Activated T-cell treated with anti-CD3 and anti-CD28 coated beads, Interleukin-2, amount 50 U/mL, for 4 hours (primary cell): ENCODE results near the gene TNPO2. TPM values are rescaled to one million over a fixed set of nuclear protein-coding genes. Genes with fewer than 3 reads are reported as not detected.

Source experiments
- ATAC-seq, 2 donors: fragments of 200-7000 bp; cut with Tn5 transposase; one replicate each; pipeline ENCODE4 v1.10.0; 2021
- DNase-seq: peaks from one replicate; pipeline ENCODE4 v3.0.0-alpha.2; 2020
- H3K27me3 Mint-ChIP-seq: one replicate; pipeline ENCODE4 v1.8.0; 2021; ENCODE audit warnings: low read depth, mixed read lengths
- H3K36me3 Mint-ChIP-seq: one replicate; pipeline ENCODE4 v1.8.0; 2022; ENCODE audit warnings: mixed read lengths; ENCODE audit not compliant: insufficient read depth
- H3K4me1 Mint-ChIP-seq: one replicate; pipeline ENCODE4 v1.8.0; 2021; ENCODE audit warnings: low read depth, mixed read lengths
- H3K4me3 Mint-ChIP-seq: one replicate; pipeline ENCODE4 v1.8.0; 2021; ENCODE audit warnings: mild to moderate bottlenecking, moderate library complexity, mixed read lengths
- H3K9me3 Mint-ChIP-seq: one replicate; pipeline ENCODE4 v1.8.0; 2021; ENCODE audit warnings: mixed read lengths
- total RNA-seq, 3 donors: library from RNA; stranded (reverse); gene quantifications; one replicate each; pipeline ENCODE4 v1.2.1, GENCODE V29; 2021

TNPO2 gene
- total RNA-seq: 100 to 1,000 TPM; 223 to 236 (median 232) TPM

GRCh38 chr19:12723641-12724426 is at the start of gene TNPO2:
TSS of gene TNPO2 (minus strand) at chr19:12723932. CDS start at chr19:12720977, 2,955 bp downstream.
- Mint-ChIP-seq H3K9me3 (no peaks in the 10 kb centered on the region), H3K36me3 (peaks cover 14% of the 10 kb centered on the region), H3K27me3 (no peaks in the 10 kb centered on the region), H3K4me1 (peaks cover 21% of the 10 kb centered on the region), H3K4me3 (peak within 1 kb of the TSS; percentile 94)
- DNase-seq: peak; percentile 63
- peak; percentile 60 to 67 for ATAC-seq

GRCh38 chr19:12772323-12772722 is 48.6 kb upstream of the TNPO2 start:
- DNase-seq: no peak
- no peak overlapping the region for H3K4me3 Mint-ChIP-seq

GRCh38 chr19:12770922-12771321 is 47.2 kb upstream of the TNPO2 start:
- Mint-ChIP-seq H3K4me1 (peaks cover 5% of the 10 kb centered on the region), H3K36me3 (no peaks in the 10 kb centered on the region), H3K4me3 (no peak overlapping the region), H3K9me3 (no peaks in the 10 kb centered on the region), H3K27me3 (no peaks in the 10 kb centered on the region)
- ATAC-seq: no peak
- no peak for DNase-seq

More at GRCh38 chr19:12772323-12772722, 48.6 kb upstream of the TNPO2 start:
- Mint-ChIP-seq H3K9me3 (no peaks in the 10 kb centered on the region), H3K4me1 (peaks cover 7% of the 10 kb centered on the region), H3K27me3 (no peaks in the 10 kb centered on the region), H3K36me3 (no peaks in the 10 kb centered on the region)
- ATAC-seq: no peak

- peaks cover 5% of the 10 kb centered on the region for H3K4me1 Mint-ChIP-seq
- DNase-seq (peak; percentile 59), ATAC-seq (peak; percentile 73 to 77)
- no peaks in the 10 kb centered on the region for H3K36me3 Mint-ChIP-seq
- H3K9me3 Mint-ChIP-seq: no peaks in the 10 kb centered on the region
- no peaks in the 10 kb centered on the region for H3K27me3 Mint-ChIP-seq
- H3K4me3 Mint-ChIP-seq: peak overlapping the region; percentile 13
Measured at GRCh38 chr19:12769689-12770088, 46.0 kb upstream of the TNPO2 start.

- DNase-seq: no peak
- Mint-ChIP-seq H3K36me3 (no peaks in the 10 kb centered on the region), H3K4me3 (no peak overlapping the region), H3K9me3 (no peaks in the 10 kb centered on the region), H3K27me3 (no peaks in the 10 kb centered on the region), H3K4me1 (peaks cover 2% of the 10 kb centered on the region)
- no peak for ATAC-seq
Measured at GRCh38 chr19:12767666-12768065, 43.9 kb upstream of the TNPO2 start.

- no peak for ATAC-seq
- H3K4me3 Mint-ChIP-seq: no peak overlapping the region
Measured at GRCh38 chr19:12767150-12767549, 43.4 kb upstream of the TNPO2 start.

GRCh38 chr19:12766051-12766521 is 42.4 kb upstream of the TNPO2 start:
- H3K9me3 Mint-ChIP-seq: no peaks in the 10 kb centered on the region
- H3K36me3 Mint-ChIP-seq: no peaks in the 10 kb centered on the region
- DNase-seq: peak; percentile 85
- H3K4me3 Mint-ChIP-seq: no peak overlapping the region
- H3K4me1 Mint-ChIP-seq: peaks cover 2% of the 10 kb centered on the region
- no peaks in the 10 kb centered on the region for H3K27me3 Mint-ChIP-seq
- ATAC-seq: peak; percentile 72 to 90

More at GRCh38 chr19:12767150-12767549, 43.4 kb upstream of the TNPO2 start:
- Mint-ChIP-seq H3K36me3 (no peaks in the 10 kb centered on the region), H3K4me1 (peaks cover 2% of the 10 kb centered on the region), H3K9me3 (no peaks in the 10 kb centered on the region), H3K27me3 (no peaks in the 10 kb centered on the region)
- DNase-seq: no peak

GRCh38 chr19:12764698-12765097 is 41.0 kb upstream of the TNPO2 start:
- Mint-ChIP-seq H3K4me1 (peaks cover 2% of the 10 kb centered on the region), H3K9me3 (no peaks in the 10 kb centered on the region), H3K36me3 (no peaks in the 10 kb centered on the region), H3K4me3 (no peak overlapping the region), H3K27me3 (no peaks in the 10 kb centered on the region)
- DNase-seq: no peak
- ATAC-seq: no peak

GRCh38 chr19:12763100-12763499 is 39.4 kb upstream of the TNPO2 start:
- Mint-ChIP-seq H3K27me3 (no peaks in the 10 kb centered on the region), H3K4me3 (no peak overlapping the region), H3K4me1 (no peaks in the 10 kb centered on the region), H3K36me3 (no peaks in the 10 kb centered on the region), H3K9me3 (no peaks in the 10 kb centered on the region)
- ATAC-seq (no peak), DNase-seq (no peak)

- ATAC-seq (no peak), DNase-seq (no peak)
- no peak overlapping the region for H3K4me3 Mint-ChIP-seq
- peaks cover 2% of the 10 kb centered on the region for H3K4me1 Mint-ChIP-seq
- H3K9me3 Mint-ChIP-seq: no peaks in the 10 kb centered on the region
- H3K36me3 Mint-ChIP-seq: no peaks in the 10 kb centered on the region
- peaks cover 13% of the 10 kb centered on the region for H3K27me3 Mint-ChIP-seq
Measured at GRCh38 chr19:12759686-12760085, 36.0 kb upstream of the TNPO2 start.

GRCh38 chr19:12757544-12758274 is 34.0 kb upstream of the TNPO2 start:
- DNase-seq: peak; percentile 54

GRCh38 chr19:12756150-12756883 is 32.6 kb upstream of the TNPO2 start:
- Mint-ChIP-seq H3K4me3 (no peak overlapping the region), H3K4me1 (peaks cover 2% of the 10 kb centered on the region), H3K36me3 (no peaks in the 10 kb centered on the region), H3K9me3 (no peaks in the 10 kb centered on the region), H3K27me3 (peaks cover 26% of the 10 kb centered on the region)
- no peak for ATAC-seq
- DNase-seq: no peak

More at GRCh38 chr19:12757544-12758274, 34.0 kb upstream of the TNPO2 start:
- ATAC-seq: peak; percentile 82 to 87
- Mint-ChIP-seq H3K27me3 (peaks cover 22% of the 10 kb centered on the region), H3K36me3 (no peaks in the 10 kb centered on the region), H3K9me3 (no peaks in the 10 kb centered on the region), H3K4me1 (peaks cover 2% of the 10 kb centered on the region), H3K4me3 (no peak overlapping the region)

- Mint-ChIP-seq H3K4me1 (peaks cover 5% of the 10 kb centered on the region), H3K4me3 (no peak overlapping the region)
Measured at GRCh38 chr19:12754465-12755196, 30.9 kb upstream of the TNPO2 start.

More at GRCh38 chr19:12754465-12755196, 30.9 kb upstream of the TNPO2 start:
- H3K9me3 Mint-ChIP-seq: no peaks in the 10 kb centered on the region
- no peaks in the 10 kb centered on the region for H3K36me3 Mint-ChIP-seq
- DNase-seq (no peak), ATAC-seq (no peak)
- H3K27me3 Mint-ChIP-seq: peaks cover 26% of the 10 kb centered on the region
